Central memory CD8-positive, alpha-beta T cell (primary cell): ENCODE data around the gene ZNF610.
"Not testable (repeated sequence)": the region's sequence is repeated elsewhere in the genome, so short reads cannot be mapped to it uniquely, and the experiment has no call there.

Source experiments
- ATAC-seq: fragments of 150-1000 bp; cut with Tn5 transposase; replicated peaks from 2 replicates; pipeline ENCODE4 v1.10.0; 2022; ENCODE audit warnings: mild to moderate bottlenecking, moderate FRiP score, moderate number of reproducible peaks; ENCODE audit not compliant: poor library complexity, severe bottlenecking; ENCODE audit errors: extremely low read depth
- DNase-seq, 2 donors: peaks; one replicate each; pipeline ENCODE4 v3.0.0; 2021; ENCODE audit warnings: low spot score in 2 of 2
- H3K27ac Mint-ChIP-seq: one replicate; pipeline ENCODE4 v1.8.0; 2022; ENCODE audit warnings: low read depth, mild to moderate bottlenecking, moderate library complexity, mixed read lengths
- H3K27me3 Mint-ChIP-seq: one replicate; pipeline ENCODE4 v1.8.0; 2022; ENCODE audit warnings: mixed read lengths
- H3K36me3 Mint-ChIP-seq: one replicate; pipeline ENCODE4 v1.8.0; 2022; ENCODE audit warnings: mild to moderate bottlenecking, moderate library complexity, mixed read lengths; ENCODE audit not compliant: insufficient read depth
- H3K4me1 Mint-ChIP-seq: one replicate; pipeline ENCODE4 v1.8.0; 2022; ENCODE audit warnings: mixed read lengths
- H3K4me3 Mint-ChIP-seq: one replicate; pipeline ENCODE4 v1.8.0; 2022; ENCODE audit warnings: mild to moderate bottlenecking, moderate library complexity, mixed read lengths
- H3K9me3 Mint-ChIP-seq: one replicate; pipeline ENCODE4 v1.8.0; 2022; ENCODE audit warnings: mixed read lengths

Gene ZNF610

DNA sequence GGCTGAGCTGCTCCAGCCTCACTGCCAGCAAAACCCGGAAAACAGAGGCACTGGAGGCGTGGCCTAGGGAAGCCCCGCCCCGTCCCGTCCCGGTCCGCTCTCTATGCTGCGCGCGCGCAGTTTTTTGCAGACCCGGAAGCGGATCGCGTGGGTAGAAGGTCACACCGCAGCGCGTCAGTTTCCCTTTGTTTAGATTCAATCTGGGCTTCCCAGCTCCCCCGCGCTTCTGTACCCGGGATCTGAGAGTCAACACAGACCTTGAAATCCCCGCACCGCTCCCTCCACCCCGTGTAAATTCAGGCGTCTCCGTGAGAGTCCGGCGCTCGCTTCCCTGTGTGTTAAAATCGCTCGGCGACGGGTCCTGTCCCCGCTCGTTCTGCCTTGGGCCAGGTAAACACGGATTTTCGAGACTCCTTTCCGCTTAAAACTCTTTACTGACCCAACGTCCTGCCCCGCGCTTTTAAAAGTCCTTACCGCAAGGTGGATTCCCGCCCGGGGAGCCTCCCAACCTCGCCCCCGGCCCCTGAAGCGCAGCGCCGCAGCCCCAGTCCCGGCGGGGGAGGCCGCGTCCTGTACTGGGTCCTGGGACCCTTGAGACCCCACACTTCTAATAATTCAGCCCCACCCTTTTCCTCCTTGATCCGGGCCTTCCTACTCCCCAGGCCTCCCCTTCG is at the start of gene ZNF610:
ZNF610 (plus strand) TSS at position 127 of the 674 bp plus-strand sequence. CDS start 12,930 bp downstream, outside the sequence.
- no peaks in the 10 kb centered on the region for H3K27me3 Mint-ChIP-seq
- H3K27ac Mint-ChIP-seq: peak within 1 kb of the TSS; percentile 97
- peak; percentile 92 for ATAC-seq
- H3K4me3 Mint-ChIP-seq: peak within 1 kb of the TSS; percentile 93
- H3K36me3 Mint-ChIP-seq: peaks cover 12% of the 10 kb centered on the region
- peaks cover 17% of the 10 kb centered on the region for H3K4me1 Mint-ChIP-seq
- peaks cover 28% of the 10 kb centered on the region for H3K9me3 Mint-ChIP-seq
- peak; percentile 63 to 68 for DNase-seq

DNA sequence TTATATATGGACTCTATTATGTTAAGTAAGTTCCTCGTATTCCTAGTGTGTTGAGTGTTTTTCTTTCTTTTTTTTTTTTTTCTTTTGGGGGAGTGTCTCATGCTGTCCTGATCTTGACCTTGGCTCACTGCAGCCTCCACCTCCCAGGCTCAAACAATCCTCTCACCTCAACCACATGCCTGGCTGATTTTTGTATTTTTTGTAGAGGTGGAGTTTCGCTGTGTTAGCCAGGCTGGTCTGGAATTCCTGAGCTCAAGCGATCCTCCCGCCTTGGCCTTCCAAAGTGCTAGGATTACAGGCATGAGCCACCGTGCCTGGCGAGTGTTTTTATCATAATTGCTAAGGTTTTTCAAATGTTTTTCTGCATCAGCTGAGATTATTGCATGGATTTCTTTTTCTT is 49.8 kb upstream of the ZNF610 start:
- ATAC-seq (no peak), DNase-seq (no peak)
- Mint-ChIP-seq H3K9me3 (peaks cover 8% of the 10 kb centered on the region), H3K36me3 (peaks cover 61% of the 10 kb centered on the region), H3K27me3 (no peaks in the 10 kb centered on the region), H3K4me1 (no peaks in the 10 kb centered on the region), H3K27ac (peak overlapping the region; percentile 39), H3K4me3 (no peak overlapping the region)

DNA sequence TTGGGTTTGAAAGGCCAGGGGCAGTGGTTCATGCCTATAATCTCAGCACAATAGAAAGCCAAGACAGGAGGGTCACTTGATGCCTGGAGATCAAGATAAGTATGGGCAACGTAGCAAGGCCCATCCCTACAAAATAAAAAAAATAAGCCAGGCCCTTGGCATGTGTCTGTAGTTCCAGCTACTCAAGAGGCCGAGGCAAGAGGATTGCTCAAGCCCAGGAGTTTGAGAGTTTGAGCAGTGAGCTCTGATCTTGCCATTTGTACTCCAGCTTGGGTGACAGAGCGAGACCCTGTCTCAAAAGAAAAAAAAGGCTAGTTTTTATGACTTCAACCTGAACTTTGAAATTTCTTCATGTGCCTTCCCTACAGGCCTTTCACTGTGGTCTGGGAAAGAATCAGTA is 44.3 kb upstream of the ZNF610 start:
- Mint-ChIP-seq H3K27me3 (no peaks in the 10 kb centered on the region), H3K9me3 (peaks cover 8% of the 10 kb centered on the region), H3K27ac (no peak overlapping the region), H3K4me3 (no peak overlapping the region), H3K4me1 (no peaks in the 10 kb centered on the region), H3K36me3 (peaks cover 34% of the 10 kb centered on the region)
- ATAC-seq: no peak
- DNase-seq: no peak

DNA sequence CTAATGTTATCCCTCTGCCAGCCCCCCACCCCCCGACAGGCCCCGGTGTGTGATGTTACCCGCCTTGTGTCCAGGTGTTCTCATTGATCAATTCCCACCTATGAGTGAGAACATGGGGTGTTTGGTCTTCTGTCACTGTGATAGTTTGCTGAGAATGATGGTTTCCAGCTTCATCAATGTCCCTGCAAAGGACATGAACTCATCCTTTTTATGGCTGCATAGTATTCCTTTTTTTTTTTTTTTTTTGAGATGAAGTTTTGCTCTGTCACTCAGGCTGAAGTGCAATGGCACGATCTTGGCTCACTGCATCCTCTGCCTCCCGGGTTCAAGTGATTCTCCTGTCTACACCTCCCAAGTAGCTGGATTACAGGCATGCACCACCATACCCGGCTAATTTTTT is 43.1 kb upstream of the ZNF610 start:
- Mint-ChIP-seq H3K36me3 (peaks cover 30% of the 10 kb centered on the region), H3K4me1 (peaks cover 10% of the 10 kb centered on the region)
- not testable (repeated sequence) for ATAC-seq, DNase-seq, H3K4me3 Mint-ChIP-seq, H3K9me3 Mint-ChIP-seq, H3K27me3 Mint-ChIP-seq, H3K27ac Mint-ChIP-seq

DNA sequence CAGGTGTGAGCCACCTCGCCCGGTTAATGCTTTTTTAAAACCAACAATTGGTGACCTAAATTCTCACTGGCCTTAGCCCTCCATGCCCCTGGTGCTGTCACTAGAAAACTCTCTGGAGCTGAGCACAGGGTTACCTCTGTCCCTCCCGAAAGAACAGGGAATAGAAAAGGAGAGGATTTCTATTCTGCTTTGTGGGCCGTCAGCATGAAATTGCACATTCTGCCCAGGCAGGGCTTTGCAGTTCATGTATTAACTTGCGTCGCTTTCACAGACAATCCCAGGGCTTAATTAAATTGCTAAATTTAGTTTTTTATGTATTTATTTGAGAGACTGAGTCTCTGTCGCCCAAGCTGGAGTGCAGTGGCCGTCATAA is 39.7 kb upstream of the ZNF610 start:
- Mint-ChIP-seq H3K27ac (peak overlapping the region; percentile 98), H3K36me3 (peaks cover 22% of the 10 kb centered on the region), H3K4me1 (peaks cover 28% of the 10 kb centered on the region), H3K4me3 (peak overlapping the region; percentile 91), H3K9me3 (no peaks in the 10 kb centered on the region), H3K27me3 (no peaks in the 10 kb centered on the region)
- no peak for ATAC-seq
- no peak for DNase-seq

DNA sequence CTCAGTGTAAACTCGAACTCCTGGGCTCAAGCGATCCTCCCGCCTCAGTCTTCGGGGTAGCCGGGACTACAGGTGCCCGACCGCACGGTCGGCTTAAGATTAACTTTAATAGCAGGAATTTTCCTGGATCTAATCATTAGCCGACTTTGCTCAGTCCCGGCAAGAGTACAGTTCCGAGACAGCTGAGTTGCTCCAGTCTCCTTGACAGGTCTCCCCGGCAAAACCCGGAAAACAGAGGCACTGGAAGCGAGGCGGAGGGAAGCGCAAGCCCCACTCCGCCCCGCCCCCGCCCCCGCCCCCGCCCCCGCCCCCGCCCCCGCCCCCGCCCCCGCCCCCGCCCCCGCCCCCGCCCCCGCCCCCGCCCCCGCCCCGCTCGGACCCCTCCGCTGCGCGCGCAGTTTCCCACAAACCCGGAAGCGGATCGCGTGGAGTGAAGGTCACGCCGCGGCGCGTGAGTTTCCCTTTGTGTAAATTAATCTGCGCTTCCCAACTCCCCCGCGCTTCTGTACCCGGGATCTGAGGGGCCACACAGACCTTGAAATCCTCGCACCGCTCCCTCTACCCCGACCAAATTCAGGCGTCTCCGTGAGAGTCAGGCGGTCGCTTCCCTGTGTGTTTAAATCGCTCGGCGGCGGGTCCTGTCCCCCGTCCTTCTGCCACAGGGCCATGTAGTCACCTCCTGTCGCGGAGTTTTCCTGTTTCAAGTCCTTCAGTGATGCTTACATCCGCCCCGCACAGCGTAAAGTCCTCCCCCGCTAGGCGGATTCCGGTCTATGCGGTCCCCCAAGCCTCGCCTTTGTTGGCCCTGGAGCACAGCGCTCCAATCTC is 39.1 kb upstream of the ZNF610 start, which contains the start of gene ZNF480:
ZNF480 (plus strand) TSS at position 397 of the 828 bp plus-strand sequence. CDS start 3,244 bp downstream, outside the sequence.
- Mint-ChIP-seq H3K9me3 (no peaks in the 10 kb centered on the region), H3K36me3 (peaks cover 22% of the 10 kb centered on the region), H3K27me3 (no peaks in the 10 kb centered on the region), H3K27ac (peak within 1 kb of the TSS; percentile 98), H3K4me1 (peaks cover 28% of the 10 kb centered on the region), H3K4me3 (peak within 1 kb of the TSS; percentile 91)
- ATAC-seq: peak; percentile 94
- DNase-seq: peak; percentile 78 to 82

DNA sequence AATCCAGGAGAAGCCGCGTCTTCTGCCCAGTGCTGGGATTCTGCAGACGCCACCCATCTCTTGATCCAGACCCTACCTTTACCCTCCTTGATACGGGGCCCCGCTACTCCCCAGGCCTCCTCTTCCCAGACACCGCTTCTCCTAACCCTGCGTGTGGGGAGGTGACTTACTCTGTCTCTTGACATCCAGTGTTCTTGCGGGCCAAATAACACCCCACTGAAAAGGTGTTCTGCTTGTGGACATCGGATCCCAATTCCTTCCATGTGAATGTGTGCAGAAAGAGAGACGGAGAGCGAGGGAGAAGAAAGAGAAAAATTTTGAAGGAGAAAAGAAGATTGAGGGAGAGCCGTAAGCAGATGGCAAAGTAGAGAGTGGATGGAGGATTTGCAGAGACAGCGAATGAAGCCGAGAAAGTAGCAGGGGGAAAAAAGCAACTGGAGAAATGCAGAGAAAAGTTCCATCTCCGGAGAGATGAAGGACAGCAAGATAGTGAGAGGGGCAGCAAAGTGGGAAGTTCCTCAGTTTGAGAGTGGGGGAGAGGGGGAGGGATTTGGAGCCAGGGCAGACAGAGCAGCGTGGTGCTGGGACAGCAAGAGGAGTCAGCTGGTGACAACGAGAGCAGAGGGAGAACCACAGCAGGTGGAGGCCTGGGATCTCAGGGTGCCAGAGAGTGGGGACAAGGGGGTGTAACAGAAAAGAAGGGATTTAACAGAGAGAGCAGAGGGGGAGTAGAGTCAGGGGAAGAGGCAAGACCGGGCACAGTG is 38.3 kb upstream of the ZNF610 start:
- H3K27me3 Mint-ChIP-seq: no peaks in the 10 kb centered on the region
- no peak for ATAC-seq
- DNase-seq: no peak
- H3K36me3 Mint-ChIP-seq: peaks cover 27% of the 10 kb centered on the region
- H3K4me1 Mint-ChIP-seq: peaks cover 28% of the 10 kb centered on the region
- peaks cover 1% of the 10 kb centered on the region for H3K9me3 Mint-ChIP-seq
- peak overlapping the region; percentile 91 for H3K4me3 Mint-ChIP-seq
- peak overlapping the region; percentile 98 for H3K27ac Mint-ChIP-seq

DNA sequence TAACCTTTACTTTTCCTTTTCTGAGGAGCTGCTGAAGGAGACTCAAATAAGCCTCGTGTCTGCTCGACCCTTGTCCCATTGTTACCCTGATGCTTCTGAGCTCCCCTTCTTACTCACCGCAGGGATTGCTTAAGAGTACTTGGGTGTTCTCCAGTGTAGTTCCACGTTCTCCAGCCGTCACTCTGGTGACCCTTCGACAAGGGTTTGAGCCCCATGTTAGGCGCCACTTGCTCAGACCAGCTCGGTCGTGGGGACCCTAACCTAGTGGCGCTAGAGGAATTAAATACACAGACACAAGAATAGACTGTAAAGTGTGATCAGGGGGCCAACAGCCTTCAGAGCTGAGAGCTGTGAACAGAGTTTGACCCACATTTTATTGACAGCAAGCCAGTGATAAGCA is 28.8 kb upstream of the ZNF610 start:
- peaks cover 12% of the 10 kb centered on the region for H3K9me3 Mint-ChIP-seq
- H3K27ac Mint-ChIP-seq: no peak overlapping the region
- H3K27me3 Mint-ChIP-seq: no peaks in the 10 kb centered on the region
- H3K36me3 Mint-ChIP-seq: peaks cover 13% of the 10 kb centered on the region
- H3K4me3 Mint-ChIP-seq: no peak overlapping the region
- DNase-seq (no peak), ATAC-seq (no peak)
- no peaks in the 10 kb centered on the region for H3K4me1 Mint-ChIP-seq

DNA sequence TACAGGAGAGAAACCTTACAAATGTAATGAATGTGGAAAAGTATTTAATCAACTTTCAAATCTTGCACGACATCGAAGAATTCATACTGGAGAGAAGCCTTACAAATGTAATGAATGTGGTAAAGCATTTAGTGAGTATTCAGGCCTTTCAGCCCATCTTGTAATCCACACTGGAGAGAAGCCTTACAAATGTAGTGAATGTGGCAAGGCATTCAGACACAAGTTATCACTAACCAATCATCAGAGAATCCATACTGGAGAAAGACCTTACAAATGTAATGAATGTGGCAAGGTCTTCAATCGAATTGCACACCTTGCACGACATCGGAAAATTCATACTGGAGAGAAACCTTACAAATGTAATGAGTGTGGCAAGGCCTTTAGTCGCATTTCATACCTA is 13.6 kb upstream of the ZNF610 start:
- DNase-seq (no peak), ATAC-seq (no peak)
- Mint-ChIP-seq H3K4me1 (no peaks in the 10 kb centered on the region), H3K36me3 (peaks cover 38% of the 10 kb centered on the region), H3K27me3 (no peaks in the 10 kb centered on the region), H3K27ac (no peak overlapping the region), H3K4me3 (no peak overlapping the region), H3K9me3 (peaks cover 32% of the 10 kb centered on the region)

DNA sequence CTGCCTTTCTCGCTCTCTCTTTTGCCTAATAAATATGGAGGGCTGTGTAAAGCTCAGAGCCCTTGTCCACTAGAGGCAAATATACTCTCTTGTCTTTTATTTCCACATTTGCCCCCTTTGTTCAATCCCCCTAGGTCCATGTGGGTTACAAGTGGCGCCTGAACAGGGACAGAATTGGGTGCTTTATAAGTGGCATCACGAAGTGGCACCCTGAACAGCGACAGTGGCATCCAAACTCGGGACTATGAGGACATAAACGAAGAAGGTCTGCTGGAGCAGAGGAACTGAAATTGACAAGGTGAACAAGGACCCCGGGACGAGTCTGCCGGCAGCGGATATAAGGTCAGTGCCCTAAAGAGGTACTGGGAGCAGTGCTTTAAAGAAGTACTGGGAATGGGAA is 4.3 kb upstream of the ZNF610 start:
- H3K36me3 Mint-ChIP-seq: peaks cover 11% of the 10 kb centered on the region
- H3K27ac Mint-ChIP-seq: no peak overlapping the region
- no peak for DNase-seq
- H3K27me3 Mint-ChIP-seq: no peaks in the 10 kb centered on the region
- no peak for ATAC-seq
- peaks cover 9% of the 10 kb centered on the region for H3K4me1 Mint-ChIP-seq
- H3K4me3 Mint-ChIP-seq: no peak overlapping the region
- H3K9me3 Mint-ChIP-seq: peaks cover 20% of the 10 kb centered on the region

DNA sequence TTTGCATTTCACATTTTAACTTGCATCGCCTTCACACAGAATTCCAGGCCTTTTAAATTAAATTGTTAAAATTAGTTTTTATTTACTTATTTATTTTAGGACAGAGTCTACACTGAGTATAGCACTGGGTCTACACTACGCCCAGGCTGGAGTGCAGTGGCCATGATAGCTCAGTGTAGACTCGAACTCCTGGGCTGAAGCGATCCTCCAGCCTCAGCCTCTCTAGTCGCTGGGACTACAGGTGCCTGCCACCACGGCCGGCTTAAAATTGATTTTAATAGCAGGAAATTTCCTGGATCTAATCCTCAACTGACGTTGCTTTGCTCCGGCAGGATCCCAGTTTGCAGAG is 301 bp upstream of the ZNF610 start:
- Mint-ChIP-seq H3K4me1 (peaks cover 17% of the 10 kb centered on the region), H3K27ac (peak overlapping the region; percentile 97), H3K4me3 (peak overlapping the region; percentile 93), H3K36me3 (peaks cover 12% of the 10 kb centered on the region), H3K27me3 (no peaks in the 10 kb centered on the region), H3K9me3 (peaks cover 28% of the 10 kb centered on the region)
- no peak for ATAC-seq
- no peak for DNase-seq

DNA sequence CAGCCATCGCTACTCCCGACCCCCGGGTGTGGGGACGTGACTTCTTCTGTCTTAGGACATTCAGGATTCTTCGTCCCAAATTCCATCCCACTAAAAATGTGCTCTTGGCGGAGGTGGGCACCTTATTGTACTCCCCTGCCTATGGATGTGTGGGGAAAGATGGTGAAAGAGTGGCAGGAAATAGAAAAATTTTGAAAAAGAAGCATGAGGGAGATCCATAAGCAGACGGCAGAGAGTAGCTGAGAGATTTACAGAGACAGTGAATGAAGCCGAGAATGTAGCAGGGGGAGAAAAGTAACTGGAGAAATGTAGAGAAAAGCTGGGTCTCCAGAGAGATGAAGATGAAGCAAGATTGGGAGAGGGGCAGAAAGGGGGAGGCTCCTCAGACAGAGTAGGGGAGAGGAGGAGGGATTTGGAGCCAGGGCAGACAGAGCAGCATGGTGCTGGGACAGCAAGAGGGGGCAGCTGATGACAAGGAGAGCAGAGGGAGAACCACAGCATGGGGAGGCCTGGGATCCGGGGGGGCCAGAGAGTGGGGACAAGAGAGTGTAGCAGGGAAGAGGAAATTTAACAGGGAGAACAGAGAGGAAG is 843 bp downstream of the ZNF610 start:
- H3K27me3 Mint-ChIP-seq: no peaks in the 10 kb centered on the region
- DNase-seq (no peak), ATAC-seq (no peak)
- peak overlapping the region; percentile 97 for H3K27ac Mint-ChIP-seq
- peaks cover 25% of the 10 kb centered on the region for H3K9me3 Mint-ChIP-seq
- H3K36me3 Mint-ChIP-seq: peaks cover 12% of the 10 kb centered on the region
- peaks cover 17% of the 10 kb centered on the region for H3K4me1 Mint-ChIP-seq
- peak overlapping the region; percentile 93 for H3K4me3 Mint-ChIP-seq
